Hematopoietic multipotent progenitor cell treated with erythropoietin and hydrocortisone succinate and interleukin-3 and kit ligand, for 6 days (in vitro differentiated cells): ENCODE results near the gene SRPK2.
"Not testable (repeated sequence)": the region's sequence is repeated elsewhere in the genome, so short reads cannot be mapped to it uniquely, and the experiment has no call there.

Experiments used
- DNase-seq: peaks from one replicate; pipeline ENCODE4 v3.0.0-alpha.2; 2015

Gene SRPK2

GRCh38 chr7:105257338-105257737, 131.4 kb downstream of the SRPK2 start:
- peak; percentile 40 for DNase-seq

GRCh38 chr7:105256761-105257231, 131.9 kb downstream of the SRPK2 start:
- no peak for DNase-seq

- DNase-seq, result no peak
These were observed 138.0 kb downstream of the SRPK2 start for GRCh38 chr7:105250706-105251105.

- no peak for DNase-seq
These were observed 138.5 kb downstream of the SRPK2 start for GRCh38 chr7:105250239-105250638.

GRCh38 chr7:105249216-105249615, 139.5 kb downstream of the SRPK2 start:
- no peak for DNase-seq

GRCh38 chr7:105246679-105247078, 142.0 kb downstream of the SRPK2 start:
- DNase-seq, result no peak

- peak; percentile 64 for DNase-seq
These were observed 142.5 kb downstream of the SRPK2 start for GRCh38 chr7:105246256-105246655.

GRCh38 chr7:105245398-105246114, 143.2 kb downstream of the SRPK2 start:
- peak; percentile 19 for DNase-seq

- no peak for DNase-seq
These were observed 144.1 kb downstream of the SRPK2 start for GRCh38 chr7:105244594-105244993.

GRCh38 chr7:105241198-105241597, 147.5 kb downstream of the SRPK2 start:
- no peak for DNase-seq

GRCh38 chr7:105238198-105238765, 150.4 kb downstream of the SRPK2 start:
- no peak for DNase-seq

- no peak for DNase-seq
These were observed 153.8 kb downstream of the SRPK2 start for GRCh38 chr7:105234886-105235285.

GRCh38 chr7:105232829-105233291, 155.9 kb downstream of the SRPK2 start:
- DNase-seq, result not testable (repeated sequence)

- no peak for DNase-seq
These were observed 158.2 kb downstream of the SRPK2 start for GRCh38 chr7:105230486-105230885.

- DNase-seq, result no peak
These were observed 159.1 kb downstream of the SRPK2 start for GRCh38 chr7:105229641-105230040.

- no peak for DNase-seq
These were observed 160.2 kb downstream of the SRPK2 start for GRCh38 chr7:105228555-105228954.

- DNase-seq, result no peak
These were observed 161.3 kb downstream of the SRPK2 start for GRCh38 chr7:105227391-105227790.

GRCh38 chr7:105224884-105225651, 163.7 kb downstream of the SRPK2 start:
- peak; percentile 62 for DNase-seq

- DNase-seq, result no peak
These were observed 165.8 kb downstream of the SRPK2 start for GRCh38 chr7:105222953-105223352.

- no peak for DNase-seq
These were observed 169.0 kb downstream of the SRPK2 start for GRCh38 chr7:105219771-105220160.

- DNase-seq, result no peak
These were observed 169.6 kb downstream of the SRPK2 start for GRCh38 chr7:105218939-105219770.

GRCh38 chr7:105218215-105218614, 170.5 kb downstream of the SRPK2 start:
- DNase-seq, result no peak

GRCh38 chr7:105216786-105217185, 171.9 kb downstream of the SRPK2 start:
- DNase-seq, result no peak
